Trophoblast cell (in vitro differentiated cells and primary cell): ENCODE data around the gene ELF2.
"Not testable (repeated sequence)": the region's sequence is repeated elsewhere in the genome, so short reads cannot be mapped to it uniquely, and the experiment has no call there.

Experiments
- DNase-seq, 2 donors: peaks; one replicate each; pipeline ENCODE4 v3.0.0-alpha.2; 2016
- H2AFZ ChIP-seq: 2 replicates; pipeline ENCODE4 v1.6.1; 2013; ENCODE audit warnings: low read length, moderate library complexity, mild to moderate bottlenecking; ENCODE audit not compliant: insufficient read depth, poor library complexity
- H2AK5ac ChIP-seq: 2 replicates; pipeline ENCODE4 v1.6.1; 2013; ENCODE audit warnings: mild to moderate bottlenecking, low read length
- H2BK120ac ChIP-seq: 2 replicates; pipeline ENCODE4 v1.6.1; 2013; ENCODE audit warnings: low read length, mild to moderate bottlenecking, moderate library complexity; ENCODE audit not compliant: insufficient read depth, poor library complexity
- H2BK12ac ChIP-seq: 2 replicates; pipeline ENCODE4 v1.6.1; 2013; ENCODE audit warnings: mild to moderate bottlenecking, low read length, moderate library complexity
- H2BK5ac ChIP-seq: 2 replicates; pipeline ENCODE4 v1.6.1; 2013; ENCODE audit warnings: low read length, low read depth, moderate library complexity, mild to moderate bottlenecking; ENCODE audit not compliant: poor library complexity
- H3K14ac ChIP-seq: 2 replicates; pipeline ENCODE4 v1.6.1; 2013; ENCODE audit warnings: mild to moderate bottlenecking, low read length
- H3K18ac ChIP-seq: 2 replicates; pipeline ENCODE4 v1.6.1; 2013; ENCODE audit warnings: mild to moderate bottlenecking, low read length
- H3K23ac ChIP-seq: 2 replicates; pipeline ENCODE4 v1.6.1; 2013; ENCODE audit warnings: low read length
- H3K27ac ChIP-seq: 2 replicates; pipeline ENCODE4 v1.5.1; 2013; ENCODE audit warnings: low read depth, mild to moderate bottlenecking, inconsistent platforms, low read length, moderate library complexity
- H3K27me3 ChIP-seq: 2 replicates; pipeline ENCODE4 v1.6.1; 2013; ENCODE audit warnings: inconsistent platforms, mild to moderate bottlenecking, low read length, moderate library complexity; ENCODE audit not compliant: insufficient read depth
- H3K36me3 ChIP-seq, 2 experiments: 1 replicate in 1 of 2; 2 replicates in 1 of 2; pipeline ENCODE4 v1.6.1; 2013; ENCODE audit warnings: low read length in 2 of 2, mild to moderate bottlenecking in 2 of 2, moderate library complexity in 1 of 2; ENCODE audit not compliant: insufficient read depth in 2 of 2, control insufficient read depth in 1 of 2
- H3K4ac ChIP-seq: 2 replicates; pipeline ENCODE4 v1.6.1; 2013; ENCODE audit warnings: low read depth, mild to moderate bottlenecking, low read length, moderate library complexity
- H3K4me1 ChIP-seq, 2 experiments: 1 replicate in 1 of 2; 2 replicates in 1 of 2; pipeline ENCODE4 v1.6.1; 2013; ENCODE audit warnings: low read length in 2 of 2, mild to moderate bottlenecking in 2 of 2, moderate library complexity in 1 of 2; ENCODE audit not compliant: insufficient read depth in 2 of 2, control insufficient read depth in 1 of 2
- H3K4me2 ChIP-seq: 2 replicates; pipeline ENCODE4 v1.6.1; 2013; ENCODE audit warnings: inconsistent platforms, mild to moderate bottlenecking, low read length, moderate library complexity
- H3K4me3 ChIP-seq: 2 replicates; pipeline ENCODE4 v1.5.1; 2013; ENCODE audit warnings: mild to moderate bottlenecking, low read depth, low read length, inconsistent platforms
- H3K79me1 ChIP-seq: one replicate; pipeline ENCODE4 v1.6.1; 2013; ENCODE audit warnings: low read length
- H3K79me2 ChIP-seq: 2 replicates; pipeline ENCODE4 v1.6.1; 2013; ENCODE audit warnings: low read length, mild to moderate bottlenecking; ENCODE audit not compliant: control insufficient read depth, insufficient read depth, poor library complexity
- H3K9ac ChIP-seq: 2 replicates; pipeline ENCODE4 v1.6.1; 2013; ENCODE audit warnings: mild to moderate bottlenecking, low read length
- H3K9me3 ChIP-seq: 2 replicates; pipeline ENCODE4 v1.6.1; 2013; ENCODE audit warnings: low read depth, mild to moderate bottlenecking, control low read depth, inconsistent platforms, low read length; ENCODE audit not compliant: insufficient read depth
- H4K12ac ChIP-seq: 2 replicates; pipeline ENCODE4 v1.6.1; 2013; ENCODE audit warnings: low read depth, mild to moderate bottlenecking, low read length, moderate library complexity
- H4K8ac ChIP-seq: 2 replicates; pipeline ENCODE4 v1.6.1; 2013; ENCODE audit warnings: low read depth, mild to moderate bottlenecking, low read length, moderate library complexity
- H4K91ac ChIP-seq: one replicate; pipeline ENCODE4 v1.6.1; 2013; ENCODE audit warnings: low read depth, mild to moderate bottlenecking, low read length, moderate library complexity
- WGBS: extraction: QIAGEN DNeasy Blood & Tissue Kit; methylation state at CpG from one replicate; pipeline ENCODE4 v1.1.7; 2013; ENCODE audit warnings: missing lambda C conversion rate; ENCODE audit not compliant: insufficient read length, insufficient coverage; ENCODE audit errors: extremely low coverage; 5-methylcytosine and 5-hydroxymethylcytosine counted together

ELF2 gene

GRCh38 chr4:139036885-139037284, 140.1 kb downstream of the ELF2 start:
- no peaks in the 10 kb centered on the region for H3K9me3 ChIP-seq
- no peak for DNase-seq
- H3K14ac ChIP-seq = no peak overlapping the region
- H4K8ac ChIP-seq = no peak overlapping the region
- no peak overlapping the region for H4K91ac ChIP-seq
- no peaks in the 10 kb centered on the region for H3K79me1 ChIP-seq
- no peak overlapping the region for H3K9ac ChIP-seq
- H4K12ac ChIP-seq = no peak overlapping the region
- no peak overlapping the region for H2BK120ac ChIP-seq
- H3K27ac ChIP-seq = no peak overlapping the region
- H2AK5ac ChIP-seq = no peak overlapping the region
- no peak overlapping the region for H3K23ac ChIP-seq
- peak overlapping the region; percentile 33 for H3K4ac ChIP-seq
- no peak overlapping the region for H2BK12ac ChIP-seq
- H3K79me2 ChIP-seq = peaks cover 24% of the 10 kb centered on the region
- H3K18ac ChIP-seq = no peak overlapping the region
- no peak overlapping the region for H3K4me3 ChIP-seq
- H2BK5ac ChIP-seq = no peak overlapping the region
- no peak overlapping the region for H2AFZ ChIP-seq
- no peaks in the 10 kb centered on the region for H3K27me3 ChIP-seq
- H3K4me1 ChIP-seq = no peaks in the 10 kb centered on the region
- no peak overlapping the region for H3K4me2 ChIP-seq
- WGBS = no CpG with 5 or more reads among the region's 2 CpGs
- H3K36me3 ChIP-seq = peaks cover 3 to 4% of the 10 kb centered on the region in 2 experiments

- H3K27me3 ChIP-seq = no peaks in the 10 kb centered on the region
- H2BK12ac ChIP-seq = no peak overlapping the region
- no peak overlapping the region for H3K4me2 ChIP-seq
- H3K14ac ChIP-seq = no peak overlapping the region
- H3K23ac ChIP-seq = no peak overlapping the region
- peak overlapping the region; percentile 81 for H3K4ac ChIP-seq
- H3K79me1 ChIP-seq = no peaks in the 10 kb centered on the region
- H2BK5ac ChIP-seq = no peak overlapping the region
- H3K4me1 ChIP-seq = no peaks in the 10 kb centered on the region
- H3K9me3 ChIP-seq = no peaks in the 10 kb centered on the region
- no peak overlapping the region for H4K8ac ChIP-seq
- DNase-seq = no peak
- H3K27ac ChIP-seq = no peak overlapping the region
- no CpG with 5 or more reads among the region's 5 CpGs for WGBS
- H2AK5ac ChIP-seq = no peak overlapping the region
- no peak overlapping the region for H3K18ac ChIP-seq
- H3K9ac ChIP-seq = no peak overlapping the region
- H2BK120ac ChIP-seq = no peak overlapping the region
- no peak overlapping the region for H3K4me3 ChIP-seq
- peaks cover 4 to 6% of the 10 kb centered on the region in 2 experiments for H3K36me3 ChIP-seq
- no peak overlapping the region for H4K12ac ChIP-seq
- no peak overlapping the region for H2AFZ ChIP-seq
- no peak overlapping the region for H4K91ac ChIP-seq
- peaks cover 30% of the 10 kb centered on the region for H3K79me2 ChIP-seq
Observed at GRCh38 chr4:139035650-139036049, 141.4 kb downstream of the ELF2 start.

GRCh38 chr4:139030614-139031235, 146.3 kb downstream of the ELF2 start:
- Histone ChIP-seq H2BK120ac (no peak overlapping the region), H4K91ac (no peak overlapping the region), H2BK5ac (no peak overlapping the region), H3K79me1 (no peaks in the 10 kb centered on the region), H2AFZ (no peak overlapping the region), H3K4me3 (no peak overlapping the region), H3K23ac (no peak overlapping the region), H3K9ac (no peak overlapping the region), H3K14ac (no peak overlapping the region), H3K9me3 (no peaks in the 10 kb centered on the region), H2AK5ac (no peak overlapping the region), H4K12ac (no peak overlapping the region), H3K4ac (peak overlapping the region; percentile 88), H3K4me2 (no peak overlapping the region), H3K27ac (no peak overlapping the region), H3K27me3 (no peaks in the 10 kb centered on the region), H3K36me3 (peaks cover 3 to 7% of the 10 kb centered on the region in 2 experiments), H2BK12ac (no peak overlapping the region), H3K79me2 (peaks cover 30% of the 10 kb centered on the region), H3K18ac (no peak overlapping the region), H3K4me1 (peaks cover 5 to 6% of the 10 kb centered on the region in 2 experiments), H4K8ac (no peak overlapping the region)
- peak; percentile 67 to 92 for DNase-seq
- no CpG with 5 or more reads among the region's 14 CpGs for WGBS

GRCh38 chr4:139029866-139030363, 147.1 kb downstream of the ELF2 start:
- WGBS = no CpG with 5 or more reads among the region's 6 CpGs
- not testable (repeated sequence) for H2AFZ ChIP-seq

More at GRCh38 chr4:139029866-139030363, 147.1 kb downstream of the ELF2 start:
- H3K9me3 ChIP-seq, H3K4me3 ChIP-seq, H3K4me1 ChIP-seq, H2AK5ac ChIP-seq, H2BK12ac ChIP-seq, H3K23ac ChIP-seq, H4K12ac ChIP-seq, H2BK120ac ChIP-seq, H3K27ac ChIP-seq, H3K36me3 ChIP-seq, H3K4me2 ChIP-seq, H3K79me1 ChIP-seq, H3K14ac ChIP-seq, H3K9ac ChIP-seq, H4K91ac ChIP-seq, H2BK5ac ChIP-seq, DNase-seq, H3K27me3 ChIP-seq, H4K8ac ChIP-seq, H3K18ac ChIP-seq: not testable (repeated sequence)
- Histone ChIP-seq H3K4ac (peak overlapping the region; percentile 52), H3K79me2 (peaks cover 30% of the 10 kb centered on the region)
